Activated T-cell treated with anti-CD3 and anti-CD28 coated beads for 48 hours (primary cell): Measurements from ENCODE around the gene SRRM4.
"Not testable (repeated sequence)": the region's sequence is repeated elsewhere in the genome, so short reads cannot be mapped to it uniquely, and the experiment has no call there.

ENCODE experiments used
- DNase-seq: peaks from one replicate; pipeline ENCODE4 v3.0.0-alpha.2; 2020; ENCODE audit warnings: low read depth

The SRRM4 gene

GRCh38 chr12:119011231-119011630 is 29.9 kb downstream of the SRRM4 start:
- DNase-seq = no peak

- DNase-seq = no peak
These were observed 30.8 kb downstream of the SRRM4 start for GRCh38 chr12:119012179-119012578.

GRCh38 chr12:119013023-119013422 is 31.7 kb downstream of the SRRM4 start:
- no peak for DNase-seq

- no peak for DNase-seq
These were observed 33.0 kb downstream of the SRRM4 start for GRCh38 chr12:119014368-119014767.

- no peak for DNase-seq
These were observed 35.4 kb downstream of the SRRM4 start for GRCh38 chr12:119016715-119017114.

- DNase-seq = no peak
These were observed 37.8 kb downstream of the SRRM4 start for GRCh38 chr12:119019166-119019565.

- DNase-seq = peak; percentile 11
These were observed 39.3 kb downstream of the SRRM4 start for GRCh38 chr12:119020406-119021360.

GRCh38 chr12:119024356-119024755 is 43.0 kb downstream of the SRRM4 start:
- DNase-seq = no peak

- no peak for DNase-seq
These were observed 44.4 kb downstream of the SRRM4 start for GRCh38 chr12:119025786-119026185.

GRCh38 chr12:119033332-119033731 is 52.0 kb downstream of the SRRM4 start:
- DNase-seq = not testable (repeated sequence)

GRCh38 chr12:119036878-119037825 is 55.8 kb downstream of the SRRM4 start:
- no peak for DNase-seq

GRCh38 chr12:119044094-119044493 is 62.8 kb downstream of the SRRM4 start:
- DNase-seq = no peak

GRCh38 chr12:119047641-119048040 is 66.3 kb downstream of the SRRM4 start:
- DNase-seq = no peak

- DNase-seq = no peak
These were observed 69.3 kb downstream of the SRRM4 start for GRCh38 chr12:119050663-119051062.

GRCh38 chr12:119051474-119051873 is 70.1 kb downstream of the SRRM4 start:
- DNase-seq = no peak

GRCh38 chr12:119052001-119052400 is 70.7 kb downstream of the SRRM4 start:
- DNase-seq = no peak

GRCh38 chr12:119055977-119056376 is 74.6 kb downstream of the SRRM4 start:
- no peak for DNase-seq

GRCh38 chr12:119060847-119061796 is 79.8 kb downstream of the SRRM4 start:
- DNase-seq = no peak

GRCh38 chr12:119068129-119068856 is 87.0 kb downstream of the SRRM4 start:
- no peak for DNase-seq

- DNase-seq = no peak
These were observed 87.9 kb downstream of the SRRM4 start for GRCh38 chr12:119069147-119069642.

GRCh38 chr12:119071176-119071575 is 89.8 kb downstream of the SRRM4 start:
- DNase-seq = no peak
